Endothelial cell of umbilical vein (primary cell): ENCODE results near the gene SLC22A23. TPM values are rescaled to one million over a fixed set of nuclear protein-coding genes. Genes with fewer than 3 reads are reported as not detected.

Experiments used
- BruUV-seq: library from RNA; stranded (reverse); fragments of 400-500 nt; replicated peaks from 2 replicates; lab custom pipeline; 2021; lab: Mats Ljungman, UMichigan
- CTCF ChIA-PET: fragments of 300-600, 350-600 bp; sonication (Branson Sonifier 250); formaldehyde crosslinking; loops from one replicate; lab custom pipeline; 2021; ENCODE audit warnings: antibody characterized with exemption, inconsistent platforms; lab: Charles Lee
- POLR2A ChIA-PET: fragments of 300-600, 350-600 bp; sonication (Branson Sonifier 250); formaldehyde crosslinking; loops from one replicate; lab custom pipeline; 2021; ENCODE audit warnings: antibody characterized with exemption, inconsistent platforms; lab: Charles Lee
- DNase-seq: peaks from one replicate; pipeline ENCODE4 v3.0.0-alpha.2; 2011; ENCODE audit warnings: low read depth, low spot score
- FAIRE-seq: peaks from 2 replicates; lab custom pipeline; 2011; peaks lifted over from hg19 to GRCh38; lab: Jason Lieb, UNC
- H2AFZ ChIP-seq: 2 replicates; pipeline ENCODE4 v1.6.0; 2012; ENCODE audit warnings: low read depth, low read length, control low read depth, inconsistent platforms
- H3K27ac ChIP-seq: 2 replicates; pipeline ENCODE4 v1.5.1; 2011; ENCODE audit warnings: low read depth, mild to moderate bottlenecking, control low read depth, low read length, moderate library complexity; ENCODE audit not compliant: insufficient read depth
- H3K27me3 ChIP-seq, 2 experiments: 2 replicates each; pipeline versions ENCODE4 v1.6.0 to v1.6.1; 2011; ENCODE audit warnings: low read length in 2 of 2, mixed read lengths in 1 of 2; ENCODE audit not compliant: control insufficient read depth in 2 of 2, insufficient read depth in 2 of 2
- H3K36me3 ChIP-seq, 2 experiments: 2 replicates in 1 of 2; 3 replicates in 1 of 2; pipeline ENCODE4 v1.5.1; 2011; ENCODE audit warnings: low read length in 2 of 2, mild to moderate bottlenecking in 1 of 2, moderate library complexity in 1 of 2; ENCODE audit not compliant: control insufficient read depth in 2 of 2, insufficient read depth in 2 of 2; ENCODE audit errors: extremely low read depth in 1 of 2
- H3K4me1 ChIP-seq: 3 replicates; pipeline ENCODE4 v1.5.1; 2011; ENCODE audit warnings: mild to moderate bottlenecking, low read length; ENCODE audit not compliant: control insufficient read depth, insufficient read depth; ENCODE audit errors: extremely low read depth
- H3K4me2 ChIP-seq: 2 replicates; pipeline ENCODE4 v1.6.1; 2011; ENCODE audit warnings: low read length, control low read depth, mixed read lengths; ENCODE audit not compliant: insufficient read depth
- H3K4me3 ChIP-seq, 3 experiments: fragments of 200-600 bp in 1 of 3; sonication (generic), shearing (Covaris generic) in 1 of 3; replicated peaks in 1 of 3; 2 replicates each; pipeline ENCODE4 v1.5.1; 2011 to 2016; ENCODE audit warnings: control low read depth in 3 of 3, low read length in 3 of 3, mild to moderate bottlenecking in 2 of 3, inconsistent platforms in 1 of 3, low read depth in 1 of 3, moderate library complexity in 1 of 3; ENCODE audit not compliant: insufficient read depth in 1 of 3
- H3K79me2 ChIP-seq: 2 replicates; pipeline ENCODE4 v1.6.0; 2012; ENCODE audit warnings: low read length, inconsistent platforms; ENCODE audit not compliant: control insufficient read depth, insufficient read depth
- H3K9ac ChIP-seq: replicated peaks from 2 replicates; pipeline ENCODE3; 2011; ENCODE audit warnings: low read length, control low read depth; ENCODE audit not compliant: insufficient read depth; ENCODE audit errors: extremely low read depth
- H3K9me1 ChIP-seq: replicated peaks from 3 replicates; pipeline ENCODE4 v1.6.0; 2011; ENCODE audit warnings: mild to moderate bottlenecking, low read length; ENCODE audit not compliant: control insufficient read depth, insufficient read depth; ENCODE audit errors: extremely low read depth
- H3K9me3 ChIP-seq: replicated peaks from 2 replicates; pipeline ENCODE4 v1.5.1; 2012; ENCODE audit warnings: low read length, inconsistent platforms; ENCODE audit not compliant: control insufficient read depth, insufficient read depth
- H4K20me1 ChIP-seq: replicated peaks from 2 replicates; pipeline ENCODE3; 2011; ENCODE audit warnings: mild to moderate bottlenecking, low read length; ENCODE audit not compliant: control insufficient read depth, insufficient read depth; ENCODE audit errors: extremely low read depth
- CTCF ChIP-seq, 2 donors: IDR thresholded peaks; 1 replicate in 1 of 2; 2 replicates in 1 of 2; pipeline ENCODE4 v1.5.1; 2011; ENCODE audit warnings: low read length in 2 of 2, mild to moderate bottlenecking in 2 of 2, moderate library complexity in 2 of 2, control low read depth in 1 of 2, inconsistent platforms in 1 of 2, low read depth in 1 of 2; ENCODE audit not compliant: insufficient read depth in 1 of 2; ENCODE audit errors: extremely low read depth in 1 of 2
- EZH2 ChIP-seq: IDR thresholded peaks from 2 replicates; pipeline ENCODE4 v1.6.1; 2012; ENCODE audit warnings: borderline replicate concordance, low read depth, mild to moderate bottlenecking, moderate library complexity, low read length, inconsistent platforms; ENCODE audit not compliant: severe bottlenecking
- FOS ChIP-seq: IDR thresholded peaks from 2 replicates; pipeline ENCODE4 v1.6.1; 2011; ENCODE audit warnings: mild to moderate bottlenecking, low read length, moderate library complexity, borderline replicate concordance; ENCODE audit not compliant: insufficient read depth
- GATA2 ChIP-seq: IDR thresholded peaks from 2 replicates; pipeline ENCODE4 v1.7.0; 2011; ENCODE audit warnings: low read depth, mild to moderate bottlenecking, moderate library complexity, mixed read lengths, low read length; ENCODE audit not compliant: insufficient read length, insufficient read depth
- JUN ChIP-seq: IDR thresholded peaks from 2 replicates; pipeline ENCODE4 v1.6.1; 2011; ENCODE audit warnings: borderline replicate concordance, low read depth; ENCODE audit not compliant: insufficient read length, insufficient read depth
- MAX ChIP-seq: IDR thresholded peaks from 2 replicates; pipeline ENCODE4 v1.6.1; 2011; ENCODE audit not compliant: insufficient read depth, insufficient read length
- MYC ChIP-seq: IDR thresholded peaks from one replicate; pipeline ENCODE4 v1.6.1; 2011; ENCODE audit warnings: mild to moderate bottlenecking, low read depth, low read length
- POLR2A ChIP-seq: IDR thresholded peaks from 2 replicates; pipeline ENCODE4 v1.6.1; 2012; ENCODE audit warnings: low read depth, mild to moderate bottlenecking, control low read depth, low read length
- POLR2AphosphoS5 ChIP-seq: IDR thresholded peaks from 2 replicates; pipeline ENCODE4 v1.6.1; 2012; ENCODE audit warnings: low read depth, mild to moderate bottlenecking, control low read depth, low read length, moderate library complexity; ENCODE audit not compliant: insufficient read depth
- dilution Hi-C: fragments of 300-500 bp; cut with MboI; formaldehyde crosslinking; loops from one replicate; pipeline ENCODE4 v1.15.0; 2019; ENCODE audit warnings: low sequenced_read_pairs; ENCODE audit not compliant: extremely low pct_ligation_motif_present
- intact Hi-C: fragments of 100-400 bp; cut with micrococcal nuclease; formaldehyde crosslinking; loops from one replicate; pipeline ENCODE4 v1.10.0; 2022
- polyA plus RNA-seq, 4 experiments: library from polyadenylated mRNA; depleted of rRNA in 3 of 4; stranded (reverse) in 3 of 4; unstranded in 1 of 4; fragments of >200 nt; gene quantifications; 2 replicates each; pipeline versions ENCODE4 v1.2.1 to v1.2.3, GENCODE V29; 2011 to 2012; ENCODE audit warnings: missing spikeins in 1 of 4
- total RNA-seq: library from RNA; stranded (reverse); gene quantifications from 2 replicates; pipeline ENCODE4 v1.2.3, GENCODE V29; 2021

SLC22A23 gene
- total and polyA plus RNA-seq, 2 donors (not counting 3 experiments of a cell fraction or from before 2014, with no cell fraction given) = 4.2 to 14.3 TPM

- H3K9ac ChIP-seq = no peak overlapping the region
- H4K20me1 ChIP-seq = no peaks in the 10 kb centered on the region
- H3K27ac ChIP-seq = no peak overlapping the region
- DNase-seq (no peak), FAIRE-seq (no peak)
- no peaks in the 10 kb centered on the region for H3K79me2 ChIP-seq
- CTCF ChIA-PET = interaction anchor here (1.3 to 1.5 kb wide), 2 partner anchors 11 to 167 kb away, joined by 3 to 4 read pairs; partner anchors contain the start of gene SLC22A23
- no peaks in the 10 kb centered on the region for H3K36me3 ChIP-seq
- TF ChIP-seq POLR2A = no peak
- TF ChIP-seq EZH2 = no peak
- no peak for TF ChIP-seq GATA2
- no peak for TF ChIP-seq JUN
- no peak for TF ChIP-seq FOS
- no peak for TF ChIP-seq MAX
- TF ChIP-seq MYC = no peak
- no peak for TF ChIP-seq POLR2AphosphoS5
- TF ChIP-seq CTCF (IDR thresholded peaks at IDR 0.05; ENCODE audit: extremely low read depth in 1 of 2, insufficient read depth in 1 of 2, low read depth in 1 of 2, low read length in 2 of 2) = no peak
- H3K27me3 ChIP-seq = peaks cover 0 to 2% of the 10 kb centered on the region in 2 experiments
- no peak overlapping the region for H3K4me3 ChIP-seq
- no peak overlapping the region for H3K4me2 ChIP-seq
- dilution Hi-C loops = no loop called here
- intact Hi-C loops = no loop called here
- no TSS peak for BruUV-seq
- H3K9me1 ChIP-seq = no peaks in the 10 kb centered on the region
- H3K9me3 ChIP-seq = no peaks in the 10 kb centered on the region
- POLR2A ChIA-PET = no interaction called here
- no peak overlapping the region for H2AFZ ChIP-seq
- no peaks in the 10 kb centered on the region for H3K4me1 ChIP-seq
These were observed 10.7 kb downstream of the SLC22A23 start for GRCh38 chr6:3446184-3446583.
